Measurements from ENCODE around the gene MED13L. TPM values are rescaled to one million over a fixed set of nuclear protein-coding genes. Genes with fewer than 3 reads are reported as not detected.
A peak's percentile ranks its signal among the peaks of the same experiment; 100 is the strongest.

MED13L gene
- total and polyA plus RNA-seq, 3 donors from 2014 or later: 56.4 to 173 (median 133) TPM

GRCh38 chr12:116157845-116158267 lies 119.6 kb downstream of the MED13L start:
- no peak overlapping the region for H3K4me3 ChIP-seq
- H3K27me3 ChIP-seq: no peaks in the 10 kb centered on the region
- H3K4me1 ChIP-seq: peaks cover 14% of the 10 kb centered on the region
- no peaks in the 10 kb centered on the region for H3K9me3 ChIP-seq
- H3K27ac ChIP-seq: peak overlapping the region in 1 of 2 donors; percentile 34
- 59% methylated on average over 5 of the region's 5 CpGs for WGBS, 2 donors
- no peaks in the 10 kb centered on the region for H3K36me3 ChIP-seq (ENCODE audit: low read depth, missing control alignments)
- TF ChIP-seq CTCF (IDR thresholded peaks at IDR 0.05): no peak
- TF ChIP-seq POLR2A (IDR thresholded peaks at IDR 0.05): no peak
- intact Hi-C loops (cut with DNase I; ENCODE audit: low total_unique reads): no loop called here
- DNase-seq: no peak

GRCh38 chr12:116156614-116157013 lies 120.9 kb downstream of the MED13L start:
- peaks cover 14% of the 10 kb centered on the region for H3K4me1 ChIP-seq
- intact Hi-C loops (cut with DNase I; ENCODE audit: low total_unique reads): no loop called here
- H3K36me3 ChIP-seq (ENCODE audit: low read depth, missing control alignments): no peaks in the 10 kb centered on the region
- H3K4me3 ChIP-seq: no peak overlapping the region
- DNase-seq: no peak
- no peaks in the 10 kb centered on the region for H3K9me3 ChIP-seq
- H3K27me3 ChIP-seq: no peaks in the 10 kb centered on the region
- H3K27ac ChIP-seq: no peak overlapping the region
- no peak for TF ChIP-seq CTCF (IDR thresholded peaks at IDR 0.05)
- no peak for TF ChIP-seq POLR2A (IDR thresholded peaks at IDR 0.05)
- 73 to 82% methylated on average over 4 of the region's 4 CpGs for WGBS, 2 donors

- 90 to 91% methylated on average over 8 of the region's 8 CpGs for WGBS, 2 donors
- Histone ChIP-seq H3K27ac (no peak overlapping the region), H3K4me1 (peaks cover 14% of the 10 kb centered on the region), H3K27me3 (no peaks in the 10 kb centered on the region), H3K36me3 (ENCODE audit: low read depth, missing control alignments) (no peaks in the 10 kb centered on the region), H3K4me3 (no peak overlapping the region), H3K9me3 (no peaks in the 10 kb centered on the region)
- TF ChIP-seq POLR2A (IDR thresholded peaks at IDR 0.05) (no peak), CTCF (IDR thresholded peaks at IDR 0.05) (no peak)
- intact Hi-C loops (cut with DNase I; ENCODE audit: low total_unique reads): no loop called here
- DNase-seq: no peak
These were observed 122.1 kb downstream of the MED13L start for GRCh38 chr12:116155383-116155782.

- DNase-seq: no peak
- Histone ChIP-seq H3K36me3 (ENCODE audit: low read depth, missing control alignments) (no peaks in the 10 kb centered on the region), H3K9me3 (no peaks in the 10 kb centered on the region), H3K27ac (no peak overlapping the region), H3K4me1 (peaks cover 7% of the 10 kb centered on the region), H3K27me3 (no peaks in the 10 kb centered on the region), H3K4me3 (no peak overlapping the region)
- intact Hi-C loops (cut with DNase I; ENCODE audit: low total_unique reads): no loop called here
- WGBS, 2 donors: 79 to 92% methylated on average over 2 of the region's 2 CpGs
- TF ChIP-seq POLR2A (IDR thresholded peaks at IDR 0.05) (no peak), CTCF (IDR thresholded peaks at IDR 0.05) (no peak)
These were observed 123.5 kb downstream of the MED13L start for GRCh38 chr12:116153983-116154382.

GRCh38 chr12:116153113-116153512 lies 124.4 kb downstream of the MED13L start:
- no peak for DNase-seq

More at GRCh38 chr12:116153113-116153512, 124.4 kb downstream of the MED13L start:
- Histone ChIP-seq H3K27me3 (no peaks in the 10 kb centered on the region), H3K4me3 (no peak overlapping the region), H3K4me1 (peaks cover 7% of the 10 kb centered on the region), H3K27ac (no peak overlapping the region), H3K9me3 (no peaks in the 10 kb centered on the region), H3K36me3 (ENCODE audit: low read depth, missing control alignments) (no peaks in the 10 kb centered on the region)
- TF ChIP-seq POLR2A (IDR thresholded peaks at IDR 0.05) (no peak), CTCF (IDR thresholded peaks at IDR 0.05) (no peak)
- intact Hi-C loops (cut with DNase I; ENCODE audit: low total_unique reads): no loop called here

Data from testis (tissue), 3 donors.